PC-9 (cell line): ENCODE measurements around the gene FAM177B.

Experiments
- CTCF ChIP-seq: fragments of 200-600 bp; sonication (generic); conservative IDR thresholded peaks from 2 replicates; pipeline ENCODE4 v1.6.1; 2017; ENCODE audit warnings: mixed run types, antibody characterized with exemption, mild to moderate bottlenecking, moderate library complexity
- EZH2 ChIP-seq: fragments of 200-600 bp; sonication (generic); IDR thresholded peaks from 2 replicates; pipeline ENCODE4 v1.8.0; 2017; ENCODE audit warnings: antibody characterized with exemption, low read depth

- TF ChIP-seq CTCF, result no peak
- TF ChIP-seq EZH2, result no peak
Observed at GRCh38 chr1:222712253-222713090, 24.5 kb upstream of the FAM177B start, which contains the start of the genes AIDA and BROX.
